HG02763 (cell line): ENCODE data around the gene CD300LF.

ENCODE experiments used
- ATAC-seq: cut with Tn5 transposase; IDR thresholded peaks from one replicate; pipeline ENCODE4 v1.9.1; 2021; ENCODE audit warnings: mild to moderate bottlenecking, moderate library complexity; ENCODE audit not compliant: unreplicated experiment

Gene CD300LF

GRCh38 chr17:74730491-74731346 lies 18.0 kb upstream of the CD300LF start:
- no peak for ATAC-seq

GRCh38 chr17:74729866-74730265 lies 17.1 kb upstream of the CD300LF start:
- ATAC-seq: no peak

- no peak for ATAC-seq
Measured at GRCh38 chr17:74729368-74729767, 16.6 kb upstream of the CD300LF start.

GRCh38 chr17:74728702-74729075 lies 16.0 kb upstream of the CD300LF start:
- no peak for ATAC-seq

- ATAC-seq: no peak
Measured at GRCh38 chr17:74728033-74728701, 15.4 kb upstream of the CD300LF start.

- ATAC-seq: no peak
Measured at GRCh38 chr17:74725111-74725510, 12.4 kb upstream of the CD300LF start.

- ATAC-seq: no peak
Measured at GRCh38 chr17:74723891-74724290, 11.2 kb upstream of the CD300LF start.

GRCh38 chr17:74722782-74723181 lies 10.1 kb upstream of the CD300LF start:
- ATAC-seq: no peak

- no peak for ATAC-seq
Measured at GRCh38 chr17:74720506-74720905, 7.8 kb upstream of the CD300LF start.

- ATAC-seq: no peak
Measured at GRCh38 chr17:74715144-74715543, 2.4 kb upstream of the CD300LF start.

- ATAC-seq: no peak
Measured at GRCh38 chr17:74713171-74713755, 540 bp upstream of the CD300LF start.

- no peak for ATAC-seq
Measured at GRCh38 chr17:74712301-74712700, 422 bp downstream of the CD300LF start.

- ATAC-seq: no peak
Measured at GRCh38 chr17:74711058-74711824, 1.5 kb downstream of the CD300LF start.

GRCh38 chr17:74704544-74704943 lies 8.2 kb downstream of the CD300LF start:
- ATAC-seq: no peak

GRCh38 chr17:74703311-74703710 lies 9.4 kb downstream of the CD300LF start:
- no peak for ATAC-seq

- no peak for ATAC-seq
Measured at GRCh38 chr17:74702116-74702871, 10.4 kb downstream of the CD300LF start.

- ATAC-seq: no peak
Measured at GRCh38 chr17:74699236-74699635, 13.5 kb downstream of the CD300LF start.

- no peak for ATAC-seq
Measured at GRCh38 chr17:74698069-74698468, 14.7 kb downstream of the CD300LF start.

GRCh38 chr17:74697515-74697914 lies 15.2 kb downstream of the CD300LF start:
- no peak for ATAC-seq

GRCh38 chr17:74695629-74696028 lies 17.1 kb downstream of the CD300LF start:
- ATAC-seq: no peak

GRCh38 chr17:74694081-74694480 lies 18.6 kb downstream of the CD300LF start:
- no peak for ATAC-seq
